ENCODE data around the gene PPME1.

PPME1 gene

DNA sequence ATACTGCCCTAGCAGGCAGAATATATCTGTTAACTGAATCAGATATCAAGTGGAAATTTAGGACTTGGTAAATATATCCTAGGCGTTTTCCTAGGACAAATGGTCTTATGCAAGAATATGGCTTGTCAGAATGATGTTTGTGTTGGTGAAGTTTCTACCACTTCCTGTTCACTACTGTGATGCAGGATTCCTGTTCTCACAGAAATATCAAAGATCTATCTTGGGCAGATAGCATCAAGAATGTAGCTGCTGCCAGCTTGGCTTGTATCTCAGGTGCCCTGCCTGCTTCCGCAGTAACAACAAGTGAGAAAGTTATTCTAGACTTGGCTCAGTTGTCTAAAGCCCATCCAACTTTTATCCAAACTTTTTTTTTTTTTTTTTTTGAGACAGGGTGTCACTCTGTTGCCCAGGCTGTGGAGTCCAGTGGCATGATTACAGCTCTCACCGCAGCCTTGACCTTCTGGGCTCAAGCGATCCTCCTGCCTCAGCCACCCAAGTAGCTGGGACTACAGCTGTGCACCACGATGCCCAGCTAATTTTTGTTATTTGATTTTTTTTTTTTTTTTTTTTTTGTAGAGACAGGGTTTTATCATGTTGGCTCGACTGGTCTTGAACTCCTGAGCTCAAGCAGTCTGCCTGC lies 61.3 kb downstream of the PPME1 start:
- no peak for DNase-seq

DNA sequence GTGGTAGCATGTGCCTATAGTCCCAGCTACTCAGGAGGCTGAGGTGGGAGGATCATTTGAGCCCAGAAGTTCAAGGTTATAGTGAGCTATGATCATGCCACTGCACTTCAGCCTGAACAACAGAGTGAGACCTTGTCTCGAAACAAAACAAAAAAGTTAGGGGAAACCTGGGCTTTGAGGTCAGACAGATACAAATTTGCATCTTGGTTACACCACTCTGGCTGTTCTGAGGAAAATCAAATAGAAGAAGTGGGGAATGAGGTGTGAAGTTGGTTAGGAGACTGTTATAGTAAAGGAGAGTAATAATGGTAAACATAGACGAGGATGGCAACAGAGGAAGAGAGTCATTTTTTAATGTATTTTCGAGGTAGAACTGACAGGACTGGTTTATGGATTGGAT lies 62.6 kb downstream of the PPME1 start:
- DNase-seq: no peak

DNA sequence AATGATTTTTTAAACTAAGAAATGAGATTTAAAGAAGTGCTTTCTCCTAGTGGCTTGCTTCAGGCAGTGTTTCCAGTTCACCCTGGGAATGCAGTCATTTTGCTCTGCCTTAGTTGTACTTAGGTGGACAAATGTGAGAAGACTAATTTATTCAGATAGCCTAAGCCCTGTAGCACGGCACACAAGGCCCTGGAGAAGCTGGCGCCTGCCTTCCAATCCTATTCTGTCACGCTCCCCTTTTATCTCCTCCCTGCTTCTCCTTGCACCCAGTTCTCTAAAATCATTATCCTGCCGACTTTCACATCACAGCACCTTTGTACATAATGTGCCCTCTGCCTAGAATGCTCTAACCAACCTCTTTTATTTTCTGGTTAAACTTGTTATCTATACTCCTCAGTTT lies 64.0 kb downstream of the PPME1 start:
- no peak for DNase-seq

DNA sequence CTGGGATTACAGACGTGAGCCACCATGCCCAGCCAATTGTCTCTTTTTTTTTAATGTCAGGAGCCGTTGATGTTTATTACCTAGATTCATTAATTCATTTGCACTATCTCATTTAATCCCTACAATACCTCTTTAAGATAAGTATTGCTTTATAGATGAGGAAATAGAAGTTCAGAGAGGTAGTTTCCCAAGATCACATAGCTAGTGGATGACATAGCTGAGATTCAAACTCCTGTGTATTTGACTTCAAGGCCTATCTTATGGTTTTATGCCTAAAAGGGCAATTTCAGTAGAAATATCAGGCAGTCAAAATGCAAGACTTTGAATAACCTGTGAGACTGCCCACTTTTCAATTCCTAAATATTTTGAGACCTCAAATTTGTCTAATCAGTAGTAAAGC lies 66.5 kb downstream of the PPME1 start:
- no peak for DNase-seq

DNA sequence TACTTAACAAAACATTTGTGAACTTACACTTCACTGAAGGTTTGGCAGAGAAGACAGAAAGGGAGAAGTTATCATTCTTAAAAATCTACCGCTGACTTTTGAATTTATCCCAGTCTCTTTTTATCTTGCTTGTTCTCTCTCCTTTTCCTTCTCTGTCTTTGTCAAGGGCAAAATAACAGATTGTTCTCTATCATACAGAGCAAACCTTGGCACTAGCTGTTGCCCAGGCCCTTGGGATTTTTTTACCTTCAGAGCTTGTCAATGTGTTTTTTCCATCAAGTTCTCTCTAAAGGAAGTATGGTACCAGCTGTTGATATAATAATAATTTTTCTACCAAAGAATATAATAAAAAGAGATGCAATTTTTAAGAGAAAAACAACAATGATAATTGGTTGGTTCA lies 67.2 kb downstream of the PPME1 start:
- DNase-seq: no peak

DNA sequence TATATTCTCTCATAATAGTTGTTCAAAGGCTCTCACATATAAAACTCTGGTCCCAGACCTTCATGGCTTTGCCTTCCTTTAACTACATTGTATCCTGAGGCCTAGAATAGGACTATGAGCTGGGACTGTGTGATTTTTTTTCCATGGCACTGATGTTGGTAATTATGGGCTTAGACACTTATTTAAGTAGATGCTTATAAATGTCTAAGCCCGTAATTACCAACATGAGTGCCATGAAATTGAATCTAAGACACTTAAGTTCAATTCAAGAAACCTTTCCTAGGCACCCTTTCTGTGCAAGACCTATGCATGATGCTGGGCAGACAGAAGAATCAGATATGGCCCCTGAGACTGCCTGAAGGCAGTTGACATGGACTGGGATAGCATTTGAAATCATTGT lies 77.4 kb downstream of the PPME1 start:
- DNase-seq: no peak

DNA sequence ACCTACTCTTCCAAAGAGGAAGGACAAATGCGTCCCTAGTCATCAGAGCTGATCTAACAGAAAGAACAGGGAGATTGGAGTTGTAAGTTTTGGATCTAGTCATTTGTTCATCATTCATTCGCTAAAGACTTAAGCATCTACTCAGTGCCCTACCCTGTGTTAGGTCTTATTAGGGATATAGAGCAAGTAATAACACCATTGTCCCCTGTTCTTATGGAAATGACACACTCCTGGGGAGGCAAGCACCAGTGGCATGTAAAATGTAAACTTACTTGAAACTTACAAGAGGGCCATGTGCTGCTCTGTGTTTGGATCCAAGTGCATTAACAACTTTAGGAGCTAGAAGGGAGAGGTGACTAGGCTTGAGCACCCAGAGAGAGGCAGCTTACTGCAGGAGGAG lies 78.4 kb downstream of the PPME1 start:
- no peak for DNase-seq

DNA sequence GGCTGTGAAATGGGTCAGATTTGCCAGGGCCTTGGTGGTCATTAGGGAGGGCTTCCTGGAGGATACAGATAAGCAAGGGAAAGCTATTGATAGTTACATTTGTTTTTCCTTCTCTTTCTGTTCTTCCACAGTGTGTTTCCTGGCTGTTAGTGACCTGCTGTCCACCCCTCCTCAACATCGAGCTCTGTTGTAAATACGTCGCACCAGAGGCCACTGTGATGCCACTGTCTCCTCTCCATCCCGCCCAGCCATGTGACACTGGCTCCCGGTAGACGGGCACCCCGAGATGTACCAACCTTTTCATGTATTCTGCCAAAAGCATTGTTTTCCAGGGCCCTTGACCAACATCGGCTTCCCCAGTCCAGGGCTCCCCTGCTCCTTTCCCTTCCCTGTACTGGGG lies 82.3 kb downstream of the PPME1 start:
- DNase-seq: no peak

DNA sequence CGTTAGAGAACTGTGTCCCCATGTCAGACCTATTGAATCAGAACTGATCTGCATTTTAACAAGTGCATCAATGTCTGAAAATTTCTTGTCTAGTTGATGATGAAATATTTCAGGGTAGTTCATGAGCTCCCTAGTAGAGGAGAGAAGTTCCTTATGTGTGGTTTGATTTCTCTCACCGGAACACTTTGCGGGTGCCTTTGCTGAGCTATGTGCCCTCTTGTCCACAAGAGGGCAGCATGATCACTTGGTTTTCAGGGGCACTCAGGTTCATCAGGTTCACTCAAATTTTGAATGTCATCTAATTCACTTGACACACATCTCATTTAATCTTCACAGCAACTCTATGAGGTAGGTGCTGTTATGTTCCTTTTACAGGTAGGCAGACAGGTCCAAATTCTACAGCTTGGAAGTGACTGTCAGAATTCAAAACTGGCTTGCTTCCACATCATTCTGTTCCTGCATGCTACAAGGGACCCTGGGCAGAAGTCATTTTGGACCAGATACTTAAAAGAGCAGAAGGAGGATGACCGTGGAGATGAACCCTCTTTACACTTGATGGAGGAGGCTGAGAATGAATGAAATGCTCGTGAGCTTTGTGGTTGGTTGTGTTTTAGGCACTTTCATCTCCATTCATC lies 84.8 kb downstream of the PPME1 start:
- peak; percentile 24 for DNase-seq

DNA sequence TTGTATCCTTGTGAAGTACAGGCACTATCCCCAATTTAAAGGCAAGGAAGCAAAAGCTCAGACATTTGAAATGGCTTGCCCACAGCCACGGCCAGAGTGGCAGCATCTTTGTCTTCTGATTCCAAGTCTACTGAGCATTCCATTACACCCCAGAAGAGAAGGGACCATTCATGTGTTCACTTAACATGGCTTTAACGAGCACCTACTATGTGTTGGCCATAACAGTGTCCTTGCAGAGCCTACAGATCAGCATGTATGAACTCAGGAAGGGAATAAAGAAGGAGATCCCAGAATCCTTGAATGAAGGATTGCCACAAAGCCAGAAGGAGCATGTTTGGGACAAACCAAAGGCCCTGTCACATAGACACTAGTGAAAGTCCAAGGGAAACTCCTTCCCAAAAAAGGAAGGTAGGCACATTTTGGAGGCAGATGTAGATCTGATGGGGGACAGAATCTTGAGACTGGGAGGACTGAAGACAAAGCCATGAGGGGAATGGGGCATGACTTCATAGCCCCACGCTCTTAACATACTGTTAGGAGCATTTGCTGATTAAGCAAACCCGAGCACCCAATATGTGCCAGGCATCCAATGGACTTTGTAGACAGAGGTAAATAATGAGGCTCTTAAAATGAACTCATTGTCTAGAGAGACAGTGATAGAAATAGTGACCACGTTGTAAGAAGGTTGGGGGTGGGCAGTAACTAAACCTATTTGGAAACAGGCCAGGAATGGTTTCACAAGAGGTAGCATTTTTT lies 85.5 kb downstream of the PPME1 start:
- no peak for DNase-seq

DNA sequence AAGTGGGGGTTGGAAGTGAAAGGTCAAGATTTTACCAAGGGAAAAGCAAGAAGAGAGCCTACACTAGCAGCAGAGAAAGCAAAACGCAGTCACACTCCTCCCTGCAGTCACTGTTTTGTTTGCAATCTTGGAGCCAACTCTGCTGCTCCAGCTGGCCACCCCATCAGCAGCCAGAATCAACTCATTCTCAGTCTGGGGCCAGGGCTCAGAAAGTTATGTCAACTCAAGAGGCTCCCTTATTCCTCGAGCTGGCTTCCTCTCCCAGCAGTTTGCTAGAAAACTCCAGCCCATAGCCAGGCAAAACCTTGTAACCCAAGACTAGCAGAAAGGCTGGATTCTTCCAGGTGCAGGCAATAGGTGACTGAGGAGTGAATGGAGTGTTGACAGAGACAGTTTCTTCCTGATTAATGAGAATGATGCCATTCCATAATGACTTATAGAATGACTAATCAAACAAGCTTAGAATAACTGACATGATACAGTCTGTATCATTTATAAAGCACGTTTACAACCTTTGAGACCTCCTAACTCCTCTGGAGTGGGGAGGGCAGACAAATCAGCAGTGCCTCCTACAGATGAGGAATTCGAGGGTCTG lies 87.0 kb downstream of the PPME1 start:
- no peak for DNase-seq

DNA sequence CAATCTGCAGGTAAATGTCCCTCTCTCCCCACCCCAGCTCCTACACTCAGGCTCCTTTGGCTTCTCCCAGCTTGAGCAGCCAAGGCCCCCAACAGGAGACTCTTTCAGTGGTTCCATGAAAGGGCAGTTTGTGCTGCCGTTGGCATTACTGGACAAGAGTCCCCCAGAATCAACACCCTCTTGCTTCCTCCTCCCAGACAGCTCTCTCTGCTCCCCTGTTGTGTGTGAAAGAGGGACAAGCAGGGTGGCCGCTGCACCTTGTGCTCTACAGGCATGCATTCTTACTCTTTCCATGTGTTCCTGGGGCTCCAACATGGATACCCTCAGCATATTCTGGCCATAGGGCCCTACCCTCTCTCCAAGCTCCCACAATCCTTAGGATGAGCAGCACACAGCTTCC lies 91.6 kb downstream of the PPME1 start:
- DNase-seq: no peak

DNA sequence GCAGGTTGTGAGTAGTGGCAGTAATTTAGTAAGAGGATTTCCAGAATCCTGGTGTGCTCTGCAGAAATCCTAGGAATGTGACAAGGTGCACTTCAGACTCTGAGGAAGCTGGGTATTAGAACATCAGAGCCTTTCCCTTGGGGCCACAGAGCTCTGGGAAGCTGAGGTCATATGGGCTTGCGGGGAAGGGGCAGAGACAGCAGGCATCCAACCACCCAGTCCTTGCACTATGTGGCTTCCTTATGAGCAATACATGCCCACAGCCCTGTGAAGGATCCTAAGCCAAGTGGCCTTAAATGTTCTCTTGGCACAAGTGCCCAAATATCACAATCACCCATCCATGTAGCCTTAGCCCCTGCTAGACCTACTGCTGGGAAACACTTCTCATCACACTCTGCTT lies 94.2 kb downstream of the PPME1 start:
- DNase-seq: no peak

DNA sequence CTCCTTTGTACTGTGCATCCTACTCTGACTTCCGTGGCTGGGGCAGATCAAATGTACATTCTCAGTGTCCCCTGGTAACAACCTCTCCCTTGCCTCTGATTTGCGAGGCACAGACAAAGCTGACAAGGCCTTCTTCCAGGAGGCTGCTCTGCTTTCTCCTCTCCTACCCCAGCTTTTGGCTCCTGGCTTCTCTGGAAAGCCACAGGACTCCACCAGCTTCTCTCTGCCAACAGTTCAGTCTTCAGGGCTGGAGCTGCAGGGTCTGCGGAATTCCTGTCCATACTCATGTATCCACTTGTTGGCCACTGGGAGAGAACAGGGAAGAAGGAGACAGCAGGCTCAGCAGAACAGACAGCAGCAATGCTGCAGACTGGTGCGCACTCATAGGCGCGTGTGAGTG lies 95.9 kb downstream of the PPME1 start:
- DNase-seq: no peak

DNA sequence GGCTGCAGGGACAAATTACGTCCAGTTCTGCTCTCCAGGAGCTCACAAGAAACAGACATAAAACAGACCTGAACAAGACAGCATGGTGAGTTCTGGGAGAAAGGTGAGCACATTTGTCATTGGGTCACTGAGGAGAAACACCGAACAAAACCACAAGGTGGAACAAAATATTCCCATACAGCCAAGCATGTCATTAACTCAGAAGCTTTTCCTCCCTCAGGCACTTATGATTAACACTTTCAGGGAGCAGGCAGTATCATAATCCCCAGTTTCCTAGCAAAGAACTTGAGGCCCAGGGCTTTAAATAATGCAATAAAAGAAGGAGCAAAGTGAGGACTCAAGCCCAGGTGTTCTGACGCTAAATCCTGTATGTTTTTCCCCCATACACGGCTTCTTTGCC lies 97.4 kb downstream of the PPME1 start:
- no peak for DNase-seq

DNA sequence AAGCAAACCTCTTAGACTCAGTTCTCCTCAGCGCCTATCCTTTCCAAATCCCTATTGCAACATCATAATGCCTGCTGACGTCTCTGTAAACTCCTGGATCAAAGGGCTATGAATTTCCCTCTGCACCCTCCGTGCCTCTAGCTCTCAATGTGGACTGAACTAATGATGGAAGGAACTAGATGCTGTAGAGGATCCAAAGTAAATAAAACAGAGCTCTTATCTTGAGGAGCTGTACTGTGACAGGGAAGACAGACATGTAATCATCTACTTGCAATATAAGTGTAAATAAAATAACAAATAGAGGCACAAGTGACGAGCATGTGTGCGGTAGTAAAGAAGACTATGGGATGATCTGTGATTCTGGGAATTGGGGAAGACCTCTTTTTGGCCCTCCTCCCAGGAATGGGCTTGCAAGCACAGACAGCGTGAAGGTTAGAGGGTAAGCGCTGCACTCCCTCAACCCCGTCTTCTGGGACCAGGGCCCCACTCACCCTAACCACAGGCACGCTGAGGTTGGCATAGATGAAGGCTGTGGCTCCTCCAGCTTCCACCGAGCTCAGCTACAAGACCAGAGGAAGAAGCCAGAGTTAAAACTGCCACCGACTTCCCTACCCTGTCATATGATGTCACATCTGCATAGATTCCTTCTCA lies 98.2 kb downstream of the PPME1 start:
- DNase-seq: no peak

DNA sequence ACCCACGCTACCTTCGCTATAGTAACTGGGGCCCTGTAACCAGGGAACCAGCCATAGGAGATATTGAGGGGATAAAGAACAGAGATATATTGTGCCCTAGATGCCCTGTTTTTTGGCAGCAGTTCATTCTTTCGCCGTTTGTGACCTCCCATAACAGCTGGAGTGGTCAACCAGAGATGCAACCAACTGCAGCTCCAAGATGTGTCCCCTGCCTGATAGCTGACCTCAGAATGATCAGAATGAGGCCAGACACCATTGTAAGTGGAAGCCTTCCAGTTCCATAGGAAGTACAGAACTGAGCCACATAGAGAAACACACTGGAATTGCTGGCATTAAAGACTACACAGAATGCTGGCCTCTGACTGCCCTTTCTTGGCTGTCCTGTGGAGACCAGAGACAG lies 101.2 kb downstream of the PPME1 start:
- no peak for DNase-seq

DNA sequence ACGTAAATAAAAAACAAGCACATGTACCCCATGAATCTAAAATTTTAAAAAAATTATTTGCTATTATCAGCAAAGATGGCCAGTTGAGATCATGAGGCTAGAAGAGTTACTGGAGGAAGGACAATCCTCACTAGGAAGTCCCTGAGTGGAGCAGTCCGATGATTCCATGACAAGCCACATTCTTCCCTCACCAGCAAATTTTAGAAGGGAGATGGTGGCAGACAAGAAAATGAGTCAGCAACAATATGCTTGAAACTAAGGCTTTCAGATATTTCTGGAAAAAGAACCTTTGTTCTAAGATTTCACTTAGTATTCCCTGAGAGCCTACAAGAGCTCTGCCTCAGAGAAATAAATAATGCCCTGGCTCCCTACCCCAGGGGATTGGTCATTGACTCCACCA lies 105.5 kb downstream of the PPME1 start:
- no peak for DNase-seq

DNA sequence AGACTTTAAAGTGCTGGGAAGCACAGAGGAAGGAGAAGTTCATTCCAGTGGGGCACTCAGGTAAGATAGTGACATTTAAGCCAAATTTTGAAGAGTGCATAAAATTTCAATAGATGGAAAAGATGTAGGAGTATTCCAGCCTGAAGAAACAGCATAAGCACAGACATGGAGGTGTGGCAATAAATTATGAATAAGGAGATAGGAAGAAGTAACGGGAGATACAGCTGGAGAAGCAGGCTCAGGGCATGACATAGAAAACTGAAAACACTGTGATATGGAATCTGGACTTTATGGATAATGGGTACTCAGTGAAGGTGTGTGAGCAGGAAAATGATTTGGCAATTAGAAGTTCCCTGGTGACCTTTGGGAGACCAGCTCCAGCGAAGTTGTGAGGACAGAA lies 107.0 kb downstream of the PPME1 start:
- DNase-seq: no peak

DNA sequence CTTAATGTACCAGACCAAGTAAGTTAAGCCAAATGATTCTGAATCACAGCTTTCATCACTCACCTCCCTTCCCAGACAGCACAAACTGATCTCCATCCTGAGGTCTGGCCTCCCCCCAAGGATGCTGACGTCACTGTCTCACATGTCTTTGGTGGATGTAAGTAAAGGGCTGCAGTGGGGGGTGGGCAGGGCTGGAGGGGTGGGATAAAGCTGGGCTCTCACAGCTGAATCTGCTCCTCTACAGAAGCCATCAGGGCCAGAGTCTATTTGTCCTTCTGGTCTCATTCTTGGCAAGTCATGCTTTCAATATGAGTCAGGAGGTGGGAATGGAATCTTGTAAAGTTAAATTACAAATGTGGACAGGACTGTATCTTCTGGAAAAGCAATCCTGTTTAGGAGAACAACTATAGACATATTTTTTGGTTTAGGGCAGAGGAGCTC lies 107.7 kb downstream of the PPME1 start:
- no peak for DNase-seq

DNA sequence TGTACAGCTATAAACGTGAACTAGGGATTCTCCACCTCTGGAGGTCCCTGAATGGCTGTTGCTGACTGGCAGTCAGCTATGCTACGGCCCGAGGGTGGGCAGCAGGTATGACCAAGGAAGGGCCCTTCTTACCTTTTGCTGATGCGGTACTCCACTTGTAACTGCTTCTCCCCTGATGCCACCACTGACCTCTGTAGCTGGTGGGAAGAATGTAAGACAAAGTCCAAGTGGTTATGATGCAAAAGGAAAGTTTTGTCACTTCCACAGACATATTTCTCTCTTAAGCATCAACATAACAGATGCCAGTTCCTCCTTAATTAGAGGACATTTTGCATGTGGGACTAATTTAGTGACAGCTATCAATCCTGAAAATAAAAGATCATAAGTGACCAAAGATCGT lies 108.2 kb downstream of the PPME1 start:
- DNase-seq: no peak

DNA sequence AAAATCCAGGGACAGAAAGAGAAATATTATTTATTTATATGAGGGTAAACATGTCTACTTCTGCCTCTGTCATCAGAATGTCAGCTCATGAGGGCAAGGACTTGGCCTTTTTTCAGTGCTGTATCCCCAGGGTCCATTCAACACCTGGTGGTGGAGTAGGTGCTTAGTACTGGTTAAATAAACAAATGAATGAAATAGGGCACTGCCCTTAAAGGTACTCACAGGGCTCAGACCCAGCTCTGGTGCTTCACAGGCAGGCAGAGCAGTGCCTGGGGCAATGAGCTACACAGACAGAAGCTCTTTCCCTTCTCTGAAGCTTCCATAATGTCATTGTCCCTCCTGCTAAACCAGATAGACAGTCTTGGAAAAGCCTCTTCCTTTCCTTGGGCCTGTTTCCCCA lies 109.4 kb downstream of the PPME1 start:
- DNase-seq: no peak

DNA sequence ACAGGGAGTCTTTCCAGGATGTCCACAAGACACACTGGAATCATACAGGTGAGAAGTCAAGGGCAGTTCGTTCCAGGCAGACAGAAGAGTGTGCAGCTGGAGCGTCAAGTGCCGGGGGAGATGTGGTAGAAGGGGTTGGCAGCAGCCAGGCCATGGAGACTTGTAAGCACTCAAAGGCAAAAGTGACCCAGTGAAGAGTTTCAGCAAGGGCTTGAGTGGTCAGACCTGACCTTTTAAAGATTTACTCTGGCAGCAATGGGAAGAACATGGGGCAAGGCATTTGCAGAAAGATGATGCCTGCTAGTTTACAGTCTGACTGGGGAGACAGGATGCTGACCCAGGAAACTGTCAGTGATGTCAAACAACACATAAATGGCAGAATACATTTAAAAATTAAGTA lies 111.3 kb downstream of the PPME1 start:
- no peak for DNase-seq

Data from effector CD8-positive, alpha-beta T cell (primary cell).